T-helper 1 cell treated with Interleukin-12 subunit alpha and Interleukin-12 subunit beta and Interleukin-4 antibody, amounts not matched to agents 30 μg/mL and 1 μg/mL, for 36 hours (primary cell): ENCODE results near the gene FAM98A.

Experiments used
- H3K27ac Mint-ChIP-seq: one replicate; pipeline ENCODE4 v1.8.0; 2021; ENCODE audit warnings: mild to moderate bottlenecking, mixed read lengths
- H3K27me3 Mint-ChIP-seq: one replicate; pipeline ENCODE4 v1.8.0; 2021; ENCODE audit warnings: low read depth, mixed read lengths
- H3K36me3 Mint-ChIP-seq: one replicate; pipeline ENCODE4 v1.8.0; 2021; ENCODE audit warnings: low read depth, mixed read lengths
- H3K4me1 Mint-ChIP-seq: one replicate; pipeline ENCODE4 v1.8.0; 2021; ENCODE audit warnings: low read depth, mixed read lengths
- H3K4me3 Mint-ChIP-seq: one replicate; pipeline ENCODE4 v1.8.0; 2021; ENCODE audit warnings: mild to moderate bottlenecking, moderate library complexity, mixed read lengths
- H3K9me3 Mint-ChIP-seq: one replicate; pipeline ENCODE4 v1.8.0; 2021; ENCODE audit warnings: mixed read lengths

Gene FAM98A

GRCh38 chr2:33579227-33579626, 19.9 kb downstream of the FAM98A start:
- H3K9me3 Mint-ChIP-seq, result no peaks in the 10 kb centered on the region
- H3K4me1 Mint-ChIP-seq, result peaks cover 14% of the 10 kb centered on the region
- H3K27me3 Mint-ChIP-seq, result no peaks in the 10 kb centered on the region
- no peak overlapping the region for H3K4me3 Mint-ChIP-seq
- H3K36me3 Mint-ChIP-seq, result peaks cover 2% of the 10 kb centered on the region
- H3K27ac Mint-ChIP-seq, result no peak overlapping the region

GRCh38 chr2:33577668-33578067, 21.4 kb downstream of the FAM98A start:
- H3K27me3 Mint-ChIP-seq, result no peaks in the 10 kb centered on the region
- no peaks in the 10 kb centered on the region for H3K9me3 Mint-ChIP-seq
- no peak overlapping the region for H3K4me3 Mint-ChIP-seq
- no peaks in the 10 kb centered on the region for H3K36me3 Mint-ChIP-seq
- peaks cover 14% of the 10 kb centered on the region for H3K4me1 Mint-ChIP-seq
- no peak overlapping the region for H3K27ac Mint-ChIP-seq

- Mint-ChIP-seq H3K9me3 (no peaks in the 10 kb centered on the region), H3K36me3 (no peaks in the 10 kb centered on the region), H3K4me3 (no peak overlapping the region), H3K27me3 (no peaks in the 10 kb centered on the region), H3K27ac (no peak overlapping the region), H3K4me1 (peaks cover 10% of the 10 kb centered on the region)
Measured at GRCh38 chr2:33577084-33577483, 22.0 kb downstream of the FAM98A start.

GRCh38 chr2:33573657-33574056, 25.4 kb downstream of the FAM98A start:
- Mint-ChIP-seq H3K9me3 (no peaks in the 10 kb centered on the region), H3K4me3 (no peak overlapping the region), H3K27ac (no peak overlapping the region), H3K27me3 (no peaks in the 10 kb centered on the region), H3K36me3 (no peaks in the 10 kb centered on the region), H3K4me1 (peaks cover 4% of the 10 kb centered on the region)

- peaks cover 4% of the 10 kb centered on the region for H3K4me1 Mint-ChIP-seq
- no peak overlapping the region for H3K27ac Mint-ChIP-seq
- no peaks in the 10 kb centered on the region for H3K36me3 Mint-ChIP-seq
- no peaks in the 10 kb centered on the region for H3K9me3 Mint-ChIP-seq
- no peaks in the 10 kb centered on the region for H3K27me3 Mint-ChIP-seq
- no peak overlapping the region for H3K4me3 Mint-ChIP-seq
Measured at GRCh38 chr2:33570681-33571080, 28.4 kb downstream of the FAM98A start.

GRCh38 chr2:33561872-33562271, 37.2 kb downstream of the FAM98A start:
- H3K4me3 Mint-ChIP-seq, result no peak overlapping the region
- no peaks in the 10 kb centered on the region for H3K4me1 Mint-ChIP-seq
- peaks cover 15% of the 10 kb centered on the region for H3K36me3 Mint-ChIP-seq
- no peaks in the 10 kb centered on the region for H3K27me3 Mint-ChIP-seq
- peaks cover 3% of the 10 kb centered on the region for H3K9me3 Mint-ChIP-seq
- H3K27ac Mint-ChIP-seq, result no peak overlapping the region

- peaks cover 10% of the 10 kb centered on the region for H3K36me3 Mint-ChIP-seq
- no peaks in the 10 kb centered on the region for H3K4me1 Mint-ChIP-seq
- H3K27ac Mint-ChIP-seq, result no peak overlapping the region
- H3K9me3 Mint-ChIP-seq, result no peaks in the 10 kb centered on the region
- H3K4me3 Mint-ChIP-seq, result no peak overlapping the region
- H3K27me3 Mint-ChIP-seq, result no peaks in the 10 kb centered on the region
Measured at GRCh38 chr2:33560017-33560416, 39.1 kb downstream of the FAM98A start.

GRCh38 chr2:33559328-33559727, 39.8 kb downstream of the FAM98A start:
- Mint-ChIP-seq H3K27me3 (no peaks in the 10 kb centered on the region), H3K4me3 (no peak overlapping the region), H3K36me3 (peaks cover 9% of the 10 kb centered on the region), H3K9me3 (no peaks in the 10 kb centered on the region), H3K27ac (no peak overlapping the region), H3K4me1 (no peaks in the 10 kb centered on the region)

- Mint-ChIP-seq H3K4me1 (no peaks in the 10 kb centered on the region), H3K4me3 (no peak overlapping the region), H3K9me3 (no peaks in the 10 kb centered on the region), H3K36me3 (peaks cover 9% of the 10 kb centered on the region), H3K27ac (no peak overlapping the region), H3K27me3 (no peaks in the 10 kb centered on the region)
Measured at GRCh38 chr2:33555681-33556080, 43.4 kb downstream of the FAM98A start.

GRCh38 chr2:33552758-33553461, 46.2 kb downstream of the FAM98A start:
- H3K9me3 Mint-ChIP-seq, result no peaks in the 10 kb centered on the region
- no peak overlapping the region for H3K4me3 Mint-ChIP-seq
- H3K27ac Mint-ChIP-seq, result no peak overlapping the region
- no peaks in the 10 kb centered on the region for H3K27me3 Mint-ChIP-seq
- no peaks in the 10 kb centered on the region for H3K4me1 Mint-ChIP-seq
- H3K36me3 Mint-ChIP-seq, result peaks cover 3% of the 10 kb centered on the region

GRCh38 chr2:33550206-33550605, 48.9 kb downstream of the FAM98A start:
- Mint-ChIP-seq H3K9me3 (no peaks in the 10 kb centered on the region), H3K27me3 (no peaks in the 10 kb centered on the region), H3K4me1 (no peaks in the 10 kb centered on the region), H3K4me3 (no peak overlapping the region), H3K27ac (no peak overlapping the region), H3K36me3 (peaks cover 8% of the 10 kb centered on the region)

GRCh38 chr2:33541243-33541642, 57.9 kb downstream of the FAM98A start:
- no peaks in the 10 kb centered on the region for H3K9me3 Mint-ChIP-seq
- H3K36me3 Mint-ChIP-seq, result peaks cover 14% of the 10 kb centered on the region
- no peak overlapping the region for H3K27ac Mint-ChIP-seq
- H3K27me3 Mint-ChIP-seq, result no peaks in the 10 kb centered on the region
- no peak overlapping the region for H3K4me3 Mint-ChIP-seq
- H3K4me1 Mint-ChIP-seq, result no peaks in the 10 kb centered on the region

- Mint-ChIP-seq H3K4me1 (peaks cover 2% of the 10 kb centered on the region), H3K27ac (no peak overlapping the region), H3K9me3 (no peaks in the 10 kb centered on the region), H3K27me3 (no peaks in the 10 kb centered on the region), H3K4me3 (no peak overlapping the region), H3K36me3 (peaks cover 12% of the 10 kb centered on the region)
Measured at GRCh38 chr2:33535421-33535820, 63.7 kb downstream of the FAM98A start.
